GM19455 (cell line): Measurements from ENCODE around the gene BTNL3.
"Not testable (repeated sequence)": the region's sequence is repeated elsewhere in the genome, so short reads cannot be mapped to it uniquely, and the experiment has no call there.

ENCODE experiments used
- ATAC-seq: cut with Tn5 transposase; IDR thresholded peaks from one replicate; pipeline ENCODE4 v1.9.1; 2021; ENCODE audit not compliant: unreplicated experiment

BTNL3 gene

GRCh38 chr5:180988592-180988991 lies at the start of gene BTNL3:
Gene BTNL3 (plus strand): TSS chr5:180988846. CDS start chr5:180989029, 183 bp downstream.
- ATAC-seq, result no peak

DNA sequence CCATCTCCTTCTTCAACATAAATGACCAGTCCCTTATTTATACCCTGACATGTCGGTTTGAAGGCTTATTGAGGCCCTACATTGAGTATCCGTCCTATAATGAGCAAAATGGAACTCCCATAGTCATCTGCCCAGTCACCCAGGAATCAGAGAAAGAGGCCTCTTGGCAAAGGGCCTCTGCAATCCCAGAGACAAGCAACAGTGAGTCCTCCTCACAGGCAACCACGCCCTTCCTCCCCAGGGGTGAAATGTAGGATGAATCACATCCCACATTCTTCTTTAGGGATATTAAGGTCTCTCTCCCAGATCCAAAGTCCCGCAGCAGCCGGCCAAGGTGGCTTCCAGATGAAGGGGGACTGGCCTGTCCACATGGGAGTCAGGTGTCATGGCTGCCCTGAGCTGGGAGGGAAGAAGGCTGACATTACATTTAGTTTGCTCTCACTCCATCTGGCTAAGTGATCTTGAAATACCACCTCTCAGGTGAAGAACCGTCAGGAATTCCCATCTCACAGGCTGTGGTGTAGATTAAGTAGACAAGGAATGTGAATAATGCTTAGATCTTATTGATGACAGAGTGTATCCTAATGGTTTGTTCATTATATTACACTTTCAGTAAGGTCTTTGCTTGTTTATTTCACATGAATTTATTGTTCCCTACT lies 38.2 kb upstream of the BTNL3 start:
- no peak for ATAC-seq

- ATAC-seq, result no peak
These were observed 29.0 kb upstream of the BTNL3 start for GRCh38 chr5:180959661-180960060.

DNA sequence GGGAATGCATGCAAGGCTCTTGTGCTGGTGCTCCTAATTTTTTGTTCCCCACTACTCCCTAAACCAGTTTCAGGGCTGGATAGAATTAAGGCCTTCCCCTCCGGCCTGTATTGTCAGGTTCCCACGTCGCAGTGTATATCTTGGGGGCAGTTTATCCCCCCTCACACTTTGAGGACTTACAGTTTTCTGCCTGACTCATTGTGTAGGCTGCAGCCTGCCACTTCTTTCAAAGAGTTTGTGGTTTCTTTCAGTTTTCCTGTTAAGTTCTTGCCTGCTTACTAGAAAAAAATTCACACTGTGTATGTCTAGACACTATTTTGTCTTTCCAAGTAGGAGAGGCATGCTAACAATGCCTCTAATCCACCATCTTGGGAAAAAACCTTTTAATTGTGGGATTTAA lies 28.4 kb upstream of the BTNL3 start:
- ATAC-seq, result no peak

GRCh38 chr5:180969406-180969805 lies 19.2 kb upstream of the BTNL3 start:
- no peak for ATAC-seq

GRCh38 chr5:180970336-180970735 lies 18.3 kb upstream of the BTNL3 start:
- no peak for ATAC-seq

DNA sequence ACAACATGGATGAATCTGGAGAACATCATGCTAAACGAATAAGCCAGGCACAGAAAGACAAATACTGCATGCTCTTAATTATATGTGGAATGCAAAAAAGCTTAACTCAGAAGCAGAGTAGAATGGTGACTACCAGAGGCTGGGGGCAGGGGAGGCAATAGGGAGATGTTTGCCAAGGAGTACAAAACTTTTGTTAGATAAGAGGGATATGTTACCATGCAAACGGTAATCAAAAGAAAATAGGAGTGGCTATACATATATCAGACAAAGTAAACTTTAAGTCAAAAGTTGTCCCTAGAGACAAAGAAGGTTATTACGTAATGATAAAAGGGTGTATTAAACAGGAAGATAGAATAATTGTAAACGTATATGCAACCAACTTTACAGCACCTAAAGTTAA lies 17.8 kb upstream of the BTNL3 start:
- ATAC-seq, result no peak

- no peak for ATAC-seq
These were observed 13.9 kb upstream of the BTNL3 start for GRCh38 chr5:180974612-180975315.

DNA sequence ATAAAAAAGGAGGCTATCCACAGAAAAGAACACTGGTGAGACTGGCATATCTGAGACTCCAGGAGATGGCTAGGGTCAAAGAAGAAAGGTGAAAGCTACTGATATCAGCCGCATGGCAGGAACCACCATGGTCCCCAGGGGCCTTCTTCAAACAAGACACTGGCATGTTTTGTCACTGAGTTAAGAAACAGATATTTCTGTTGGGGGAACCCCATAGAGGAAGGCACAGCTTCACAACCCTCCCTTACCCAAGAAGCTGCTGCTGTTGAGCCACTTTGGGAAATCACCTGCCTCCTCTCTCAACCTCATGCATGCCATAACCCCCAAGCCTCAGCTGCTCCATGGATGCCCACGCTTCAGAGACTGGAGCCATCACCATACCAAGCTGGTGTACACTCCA lies 13.3 kb upstream of the BTNL3 start:
- no peak for ATAC-seq

DNA sequence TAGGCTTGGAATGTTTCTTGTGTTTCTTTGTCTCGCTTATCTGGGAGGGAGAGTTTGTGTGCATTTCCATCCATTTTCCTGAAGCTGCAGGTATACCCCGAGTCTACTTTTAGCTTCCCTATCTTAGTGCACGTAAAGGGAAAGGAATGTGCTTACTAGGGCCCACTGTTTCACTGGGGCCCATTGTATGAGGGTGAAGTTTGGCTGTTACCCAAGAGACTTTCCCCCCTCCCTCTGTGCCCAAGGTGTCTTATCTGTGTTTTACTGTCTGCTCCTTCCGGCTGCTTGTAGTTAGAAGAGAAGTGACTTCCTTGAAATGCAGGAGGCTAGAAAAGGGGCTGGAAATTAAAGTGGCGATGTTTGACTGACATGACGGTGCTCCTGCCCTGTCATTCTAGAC lies 12.1 kb upstream of the BTNL3 start:
- ATAC-seq, result no peak

- ATAC-seq, result no peak
These were observed 10.8 kb upstream of the BTNL3 start for GRCh38 chr5:180977852-180978251.

GRCh38 chr5:180982008-180982741 lies 6.5 kb upstream of the BTNL3 start:
- ATAC-seq, result no peak

- ATAC-seq, result no peak
These were observed 630 bp upstream of the BTNL3 start for GRCh38 chr5:180988016-180988415.

DNA sequence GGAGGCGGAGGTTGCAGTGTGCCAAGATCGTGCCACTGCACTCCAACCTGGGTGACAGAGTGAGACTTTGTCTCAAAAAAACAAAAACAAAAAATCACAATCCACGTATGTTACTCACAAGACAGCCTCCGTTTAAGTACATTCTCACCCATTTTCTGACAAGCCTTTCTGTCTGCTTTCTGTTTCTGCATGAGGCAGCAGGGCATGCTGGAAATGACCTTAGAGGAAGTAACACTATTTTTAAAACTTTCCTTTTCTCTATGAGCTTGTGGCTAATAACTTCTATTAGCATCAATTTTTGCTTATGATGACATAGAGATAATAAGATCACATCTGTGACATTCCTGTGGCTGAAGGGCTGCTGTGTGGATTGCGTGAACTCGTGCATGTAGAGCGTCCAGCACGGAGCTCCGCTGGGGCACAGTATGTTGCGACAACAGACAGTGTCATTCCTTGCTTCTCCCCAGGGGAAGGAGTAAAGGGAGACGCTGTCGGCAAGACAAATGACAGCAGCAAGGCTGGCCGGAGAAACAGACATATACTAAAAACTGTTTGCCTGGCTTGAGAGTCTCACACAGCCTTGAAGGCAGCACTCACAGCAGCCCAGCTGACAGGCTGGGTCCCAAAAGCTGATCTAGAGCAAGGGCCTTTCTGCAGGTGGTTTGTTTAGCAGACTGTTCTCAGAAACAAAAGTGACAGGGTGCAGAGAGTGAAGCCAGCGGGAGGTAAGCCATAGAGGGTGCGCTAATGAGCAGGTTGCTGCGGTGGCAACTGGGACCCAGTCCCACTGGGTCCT lies 1.6 kb downstream of the BTNL3 start:
- peak; percentile 60 for ATAC-seq

DNA sequence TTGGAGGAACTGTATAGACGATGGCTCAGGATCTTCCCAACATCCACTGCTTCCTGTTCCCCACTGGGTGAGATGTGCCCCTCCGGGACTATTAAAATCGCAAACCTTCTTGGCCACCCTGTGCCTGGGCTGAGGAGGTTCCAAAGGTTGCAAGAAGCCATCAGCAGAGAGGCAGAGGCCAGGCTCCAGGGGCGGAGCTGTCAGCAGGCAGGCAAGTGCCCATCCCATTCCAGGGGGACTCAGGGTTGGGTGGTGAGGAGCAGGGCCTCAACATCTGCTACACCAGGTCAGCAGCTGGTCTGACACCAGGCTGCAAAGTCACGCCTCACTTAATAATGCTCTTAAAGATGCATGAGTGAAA lies 2.2 kb downstream of the BTNL3 start:
- no peak for ATAC-seq

DNA sequence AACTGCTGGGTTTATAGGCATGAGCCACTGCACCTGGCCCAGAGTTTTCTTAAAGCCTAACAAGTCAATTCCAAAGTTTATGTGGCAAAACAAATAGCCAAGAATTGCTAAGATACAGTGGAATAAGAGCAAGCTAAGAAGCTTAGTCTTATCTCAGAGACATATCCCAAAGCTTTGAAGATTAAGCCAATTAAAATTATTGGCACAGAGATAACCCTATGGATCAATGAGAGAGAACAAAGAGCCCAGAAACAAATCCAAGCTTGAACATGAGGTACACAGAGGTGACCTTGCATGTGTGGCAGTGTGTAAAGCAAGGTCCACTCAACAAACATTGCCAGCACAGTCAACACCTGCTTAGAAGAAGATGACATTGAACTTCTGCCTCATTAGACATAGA lies 13.3 kb downstream of the BTNL3 start:
- ATAC-seq, result no peak

DNA sequence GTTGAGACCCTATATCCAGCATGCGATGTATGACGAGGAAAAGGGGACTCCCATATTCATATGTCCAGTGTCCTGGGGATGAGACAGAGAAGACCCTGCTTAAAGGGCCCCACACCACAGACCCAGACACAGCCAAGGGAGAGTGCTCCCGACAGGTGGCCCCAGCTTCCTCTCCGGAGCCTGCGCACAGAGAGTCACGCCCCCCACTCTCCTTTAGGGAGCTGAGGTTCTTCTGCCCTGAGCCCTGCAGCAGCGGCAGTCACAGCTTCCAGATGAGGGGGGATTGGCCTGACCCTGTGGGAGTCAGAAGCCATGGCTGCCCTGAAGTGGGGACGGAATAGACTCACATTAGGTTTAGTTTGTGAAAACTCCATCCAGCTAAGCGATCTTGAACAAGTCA lies 17.1 kb downstream of the BTNL3 start:
- ATAC-seq, result no peak

- ATAC-seq, result no peak
These were observed 19.5 kb downstream of the BTNL3 start for GRCh38 chr5:181008136-181008535.

GRCh38 chr5:181010018-181010417 lies 21.4 kb downstream of the BTNL3 start:
- not testable (repeated sequence) for ATAC-seq

DNA sequence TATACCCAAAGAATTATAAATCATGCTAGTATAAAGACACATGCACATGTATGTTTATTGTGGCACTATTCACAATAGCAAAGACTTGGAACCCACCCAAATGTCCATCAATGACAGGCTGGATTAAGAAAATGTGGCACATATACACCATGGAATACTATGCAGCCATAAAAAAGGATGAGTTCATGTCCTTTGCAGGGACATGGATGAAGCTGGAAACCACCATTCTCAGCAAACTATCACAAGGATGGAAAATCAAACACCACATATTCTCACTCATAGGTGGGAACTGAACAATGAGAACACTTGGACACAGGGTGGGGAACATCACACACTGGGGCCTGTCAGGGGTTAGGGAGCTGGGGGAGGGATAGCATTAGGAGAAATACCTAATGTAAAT lies 26.0 kb downstream of the BTNL3 start:
- ATAC-seq, result not testable (repeated sequence)

- not testable (repeated sequence) for ATAC-seq
These were observed 28.8 kb downstream of the BTNL3 start for GRCh38 chr5:181017448-181017847.
